Glutamatergic neuron (in vitro differentiated cells): ENCODE results near the gene SLC34A3. TPM values are rescaled to one million over a fixed set of nuclear protein-coding genes. Genes with fewer than 3 reads are reported as not detected.
A peak's percentile ranks its signal among the peaks of the same experiment; 100 is the strongest.

ENCODE experiments used
- DNase-seq: peaks from one replicate; pipeline ENCODE4 v3.0.0; 2022
- H3K27ac Mint-ChIP-seq: one replicate; pipeline ENCODE4 v1.8.0; 2020; ENCODE audit warnings: mild to moderate bottlenecking, mixed read lengths, inconsistent platforms; ENCODE audit not compliant: unreplicated experiment
- H3K27me3 Mint-ChIP-seq: one replicate; pipeline ENCODE4 v1.8.0; 2020; ENCODE audit warnings: mild to moderate bottlenecking, moderate library complexity, mixed read lengths, inconsistent platforms; ENCODE audit not compliant: unreplicated experiment
- H3K36me3 Mint-ChIP-seq: one replicate; pipeline ENCODE4 v1.8.0; 2020; ENCODE audit warnings: mild to moderate bottlenecking, mixed read lengths, inconsistent platforms; ENCODE audit not compliant: unreplicated experiment
- H3K4me1 Mint-ChIP-seq: one replicate; pipeline ENCODE4 v1.8.0; 2020; ENCODE audit warnings: mild to moderate bottlenecking, low read depth, mixed read lengths, inconsistent platforms; ENCODE audit not compliant: unreplicated experiment
- H3K4me3 Mint-ChIP-seq: one replicate; pipeline ENCODE4 v1.8.0; 2020; ENCODE audit warnings: mild to moderate bottlenecking, mixed read lengths, inconsistent platforms; ENCODE audit not compliant: unreplicated experiment
- H3K9me3 Mint-ChIP-seq: one replicate; pipeline ENCODE4 v1.8.0; 2020; ENCODE audit warnings: mild to moderate bottlenecking, moderate library complexity, mixed read lengths, inconsistent platforms; ENCODE audit not compliant: unreplicated experiment
- total RNA-seq: library from RNA; stranded (reverse); fragmentation: NEBNext Ultra II Directional; extraction: Animal tissue kit (Norgen Biotek cat#: 25700); gene quantifications from one replicate; pipeline ENCODE4 v1.2.1, GENCODE V29; 2021; ENCODE audit not compliant: unreplicated experiment
- TF ChIP-seq, protein P1 (sequence below): fragments of 200-600 bp; sonication (generic); IDR thresholded peaks from one replicate; pipeline ENCODE4 v1.5.0; 2021; ENCODE audit not compliant: partially characterized antibody, unreplicated experiment

Gene SLC34A3
- total RNA-seq, 1 donor from 2014 or later = not detected

DNA sequence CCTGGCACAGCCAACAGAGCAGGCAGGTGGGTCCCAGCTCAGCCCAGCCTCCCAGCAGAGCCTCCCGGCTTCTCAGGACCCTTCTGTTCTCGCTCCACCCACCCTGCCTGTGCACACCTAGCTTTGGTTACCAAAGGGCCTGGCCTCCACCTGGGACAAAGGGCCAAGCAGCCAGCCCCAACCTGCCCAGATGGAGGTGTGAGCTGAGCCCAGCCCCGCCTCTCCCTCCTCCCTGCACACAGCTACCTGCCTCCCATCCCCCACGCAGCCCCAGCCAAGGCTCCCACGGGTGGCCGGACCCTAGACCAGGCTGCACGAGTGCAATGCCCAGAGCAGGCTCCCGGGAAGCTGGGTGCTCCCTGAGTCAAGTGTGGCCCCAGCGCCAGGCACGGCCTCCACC lies 35.8 kb upstream of the SLC34A3 start:
- TF ChIP-seq, protein P1, sequence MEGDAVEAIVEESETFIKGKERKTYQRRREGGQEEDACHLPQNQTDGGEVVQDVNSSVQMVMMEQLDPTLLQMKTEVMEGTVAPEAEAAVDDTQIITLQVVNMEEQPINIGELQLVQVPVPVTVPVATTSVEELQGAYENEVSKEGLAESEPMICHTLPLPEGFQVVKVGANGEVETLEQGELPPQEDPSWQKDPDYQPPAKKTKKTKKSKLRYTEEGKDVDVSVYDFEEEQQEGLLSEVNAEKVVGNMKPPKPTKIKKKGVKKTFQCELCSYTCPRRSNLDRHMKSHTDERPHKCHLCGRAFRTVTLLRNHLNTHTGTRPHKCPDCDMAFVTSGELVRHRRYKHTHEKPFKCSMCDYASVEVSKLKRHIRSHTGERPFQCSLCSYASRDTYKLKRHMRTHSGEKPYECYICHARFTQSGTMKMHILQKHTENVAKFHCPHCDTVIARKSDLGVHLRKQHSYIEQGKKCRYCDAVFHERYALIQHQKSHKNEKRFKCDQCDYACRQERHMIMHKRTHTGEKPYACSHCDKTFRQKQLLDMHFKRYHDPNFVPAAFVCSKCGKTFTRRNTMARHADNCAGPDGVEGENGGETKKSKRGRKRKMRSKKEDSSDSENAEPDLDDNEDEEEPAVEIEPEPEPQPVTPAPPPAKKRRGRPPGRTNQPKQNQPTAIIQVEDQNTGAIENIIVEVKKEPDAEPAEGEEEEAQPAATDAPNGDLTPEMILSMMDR = no peak
- Mint-ChIP-seq H3K4me3 (no peak overlapping the region), H3K27ac (no peak overlapping the region), H3K27me3 (peaks cover 2% of the 10 kb centered on the region), H3K9me3 (no peaks in the 10 kb centered on the region), H3K36me3 (no peaks in the 10 kb centered on the region), H3K4me1 (no peaks in the 10 kb centered on the region)
- no peak for DNase-seq

DNA sequence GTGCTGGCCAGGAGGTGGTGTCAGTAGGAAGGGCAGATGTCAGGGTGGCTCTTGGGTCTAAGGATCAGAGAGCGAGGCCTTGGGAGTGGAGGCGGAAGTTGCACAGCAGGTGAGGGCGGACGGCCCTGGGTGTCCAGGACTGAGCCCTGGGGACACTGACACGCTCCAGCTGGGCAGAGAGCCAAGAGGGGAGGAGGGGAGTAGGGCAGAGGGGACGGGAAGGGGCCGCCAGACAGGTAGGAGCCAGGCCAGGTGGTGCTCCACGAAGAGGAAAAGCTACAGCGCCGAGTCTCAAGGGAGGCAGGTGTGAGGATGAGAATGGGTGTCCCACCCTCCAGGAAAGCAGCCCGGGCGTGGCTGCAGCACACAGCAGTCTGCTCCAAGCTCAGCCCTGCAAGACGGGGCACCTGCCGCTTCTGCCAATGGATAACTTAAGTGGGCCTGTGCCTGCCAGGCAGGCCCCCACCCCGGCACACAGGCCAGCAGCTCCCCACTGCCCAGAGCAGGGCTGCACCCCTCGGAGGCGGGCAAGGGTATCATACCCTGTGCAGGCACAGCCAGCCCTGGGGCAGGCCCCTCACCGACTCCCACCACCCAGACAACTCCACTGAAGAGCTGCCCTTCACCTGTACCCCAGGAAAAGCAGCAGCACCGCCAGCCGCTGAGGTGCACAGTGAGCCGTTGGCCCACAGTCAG lies 35.0 kb upstream of the SLC34A3 start:
- Mint-ChIP-seq H3K4me3 (no peak overlapping the region), H3K27me3 (peaks cover 2% of the 10 kb centered on the region), H3K9me3 (no peaks in the 10 kb centered on the region), H3K27ac (no peak overlapping the region), H3K4me1 (no peaks in the 10 kb centered on the region), H3K36me3 (no peaks in the 10 kb centered on the region)
- TF ChIP-seq, protein P1 = no peak
- no peak for DNase-seq

DNA sequence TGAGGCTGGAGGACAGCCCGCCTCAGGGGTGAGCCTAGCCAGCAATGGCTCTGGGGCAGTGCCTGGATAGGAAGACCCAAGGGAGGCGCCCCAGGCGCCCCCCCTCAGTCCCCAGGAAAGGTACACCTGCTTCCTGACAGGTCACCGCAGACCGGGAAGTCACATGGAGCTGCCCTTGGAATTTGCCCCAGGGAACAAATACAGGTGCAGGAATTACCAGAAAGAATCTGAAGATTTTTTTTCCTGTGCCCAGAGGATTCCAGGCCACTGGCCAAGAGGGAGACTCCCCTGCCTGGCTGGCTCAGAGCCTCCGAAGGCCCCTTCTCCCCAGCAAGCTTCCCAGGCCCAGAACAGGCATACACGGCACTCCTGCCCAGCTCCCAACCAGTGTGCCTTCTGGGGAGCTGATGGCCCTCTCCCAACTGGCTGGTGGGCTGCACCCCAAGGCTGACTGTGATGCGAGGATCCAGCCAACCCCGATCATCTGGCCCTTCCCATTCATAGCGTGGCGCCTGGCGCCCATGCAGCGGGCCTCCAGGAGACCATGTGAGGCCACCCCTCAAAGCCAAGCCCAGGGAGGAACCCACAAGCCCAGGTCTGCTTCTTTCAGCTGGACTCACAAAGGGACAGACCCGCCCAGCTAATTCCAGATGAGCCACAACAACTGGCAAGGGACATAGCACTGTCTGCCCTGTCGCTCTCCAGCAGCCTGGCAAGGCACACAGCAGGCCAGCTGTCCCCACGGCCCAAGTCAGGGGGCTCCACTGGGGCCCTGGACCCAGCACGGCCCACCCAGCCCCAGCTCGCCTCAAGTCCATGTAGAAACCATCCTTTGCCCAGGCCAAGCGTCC lies 32.4 kb upstream of the SLC34A3 start:
- Mint-ChIP-seq H3K4me3 (no peak overlapping the region), H3K4me1 (peaks cover 4% of the 10 kb centered on the region), H3K27me3 (peaks cover 5% of the 10 kb centered on the region), H3K9me3 (peaks cover 3% of the 10 kb centered on the region), H3K27ac (no peak overlapping the region), H3K36me3 (no peaks in the 10 kb centered on the region)
- DNase-seq = no peak
- TF ChIP-seq, protein P1 = no peak

DNA sequence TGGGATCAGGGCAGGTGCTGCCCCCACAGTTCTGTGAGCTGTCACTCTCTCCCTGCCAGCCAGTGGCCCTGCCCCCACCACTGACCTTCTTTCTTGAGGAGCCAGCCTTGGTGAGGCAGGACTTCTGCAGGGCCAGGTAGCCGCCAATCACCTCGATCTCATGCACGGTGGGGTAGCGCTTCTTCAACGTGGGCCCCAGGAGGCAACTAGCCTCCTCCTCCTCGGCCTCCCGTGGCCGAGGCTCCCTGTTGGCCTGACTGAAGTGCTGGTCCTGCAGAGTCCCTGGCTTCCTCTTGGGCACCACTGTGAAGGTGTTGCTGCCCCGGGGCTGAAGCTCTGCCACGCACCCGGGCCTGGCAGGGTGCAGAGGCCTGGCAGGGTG lies 31.8 kb upstream of the SLC34A3 start:
- no peak for DNase-seq
- Mint-ChIP-seq H3K36me3 (no peaks in the 10 kb centered on the region), H3K27me3 (peaks cover 5% of the 10 kb centered on the region), H3K9me3 (peaks cover 3% of the 10 kb centered on the region), H3K27ac (no peak overlapping the region), H3K4me1 (peaks cover 4% of the 10 kb centered on the region), H3K4me3 (no peak overlapping the region)
- TF ChIP-seq, protein P1 = no peak

DNA sequence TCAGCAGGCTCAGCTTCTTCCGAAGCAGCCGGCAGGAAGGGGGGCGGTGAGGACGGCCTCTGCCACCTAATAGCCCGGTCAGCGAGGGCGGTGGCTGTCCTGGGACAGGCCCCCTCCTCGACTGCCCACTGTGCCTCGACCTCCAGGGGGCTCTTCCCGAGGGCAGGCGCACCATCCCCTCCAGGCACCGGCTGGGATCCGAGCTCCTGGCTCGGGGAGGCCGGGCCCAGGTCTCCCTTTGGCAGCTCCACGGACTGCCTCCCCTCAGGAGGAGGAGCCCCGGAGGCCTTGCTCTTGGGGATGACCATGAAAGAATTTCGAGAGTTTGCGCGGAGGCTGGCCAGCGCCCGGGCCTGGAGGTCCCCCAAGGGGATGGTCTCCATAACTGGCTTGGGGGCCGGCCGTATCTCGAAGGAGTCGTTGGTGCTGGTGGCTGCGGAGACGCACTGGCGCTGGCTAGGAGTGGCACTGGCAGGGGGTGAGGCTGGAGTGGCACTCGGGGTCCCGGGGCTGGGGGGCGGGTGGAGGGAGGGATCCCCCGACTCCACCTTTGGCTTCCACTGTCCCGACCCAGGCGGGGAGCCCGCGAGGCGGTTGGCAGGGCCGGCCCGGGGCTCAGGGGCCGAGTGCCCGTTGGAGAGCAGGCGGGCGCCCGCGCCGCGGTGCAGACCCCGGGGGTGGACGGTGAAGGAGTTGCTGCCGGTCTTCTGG lies 31.1 kb upstream of the SLC34A3 start:
- peaks cover 7% of the 10 kb centered on the region for H3K4me1 Mint-ChIP-seq
- H3K36me3 Mint-ChIP-seq = no peaks in the 10 kb centered on the region
- H3K4me3 Mint-ChIP-seq = peak overlapping the region; percentile 81
- H3K27me3 Mint-ChIP-seq = peaks cover 5% of the 10 kb centered on the region
- TF ChIP-seq, protein P1 = no peak
- no peak overlapping the region for H3K27ac Mint-ChIP-seq
- peak; percentile 39 for DNase-seq
- H3K9me3 Mint-ChIP-seq = peaks cover 3% of the 10 kb centered on the region
